ENCODE results near the gene REEP2. TPM values are rescaled to one million over a fixed set of nuclear protein-coding genes. Genes with fewer than 3 reads are reported as not detected.
A peak's percentile ranks its signal among the peaks of the same experiment; 100 is the strongest.

REEP2 gene
- total RNA-seq, 1 donor from 2014 or later, result 59.2 TPM

- no peak for DNase-seq (ENCODE audit: low read depth, low spot score)
- H3K9me3 Mint-ChIP-seq, result no peaks in the 10 kb centered on the region
- H3K4me1 Mint-ChIP-seq, result peaks cover 9% of the 10 kb centered on the region
- TF ChIP-seq, protein P1, sequence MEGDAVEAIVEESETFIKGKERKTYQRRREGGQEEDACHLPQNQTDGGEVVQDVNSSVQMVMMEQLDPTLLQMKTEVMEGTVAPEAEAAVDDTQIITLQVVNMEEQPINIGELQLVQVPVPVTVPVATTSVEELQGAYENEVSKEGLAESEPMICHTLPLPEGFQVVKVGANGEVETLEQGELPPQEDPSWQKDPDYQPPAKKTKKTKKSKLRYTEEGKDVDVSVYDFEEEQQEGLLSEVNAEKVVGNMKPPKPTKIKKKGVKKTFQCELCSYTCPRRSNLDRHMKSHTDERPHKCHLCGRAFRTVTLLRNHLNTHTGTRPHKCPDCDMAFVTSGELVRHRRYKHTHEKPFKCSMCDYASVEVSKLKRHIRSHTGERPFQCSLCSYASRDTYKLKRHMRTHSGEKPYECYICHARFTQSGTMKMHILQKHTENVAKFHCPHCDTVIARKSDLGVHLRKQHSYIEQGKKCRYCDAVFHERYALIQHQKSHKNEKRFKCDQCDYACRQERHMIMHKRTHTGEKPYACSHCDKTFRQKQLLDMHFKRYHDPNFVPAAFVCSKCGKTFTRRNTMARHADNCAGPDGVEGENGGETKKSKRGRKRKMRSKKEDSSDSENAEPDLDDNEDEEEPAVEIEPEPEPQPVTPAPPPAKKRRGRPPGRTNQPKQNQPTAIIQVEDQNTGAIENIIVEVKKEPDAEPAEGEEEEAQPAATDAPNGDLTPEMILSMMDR (conservative IDR thresholded peaks at IDR 0.05), result no peak
- H3K27ac Mint-ChIP-seq (ENCODE audit: unreplicated experiment), result no peak overlapping the region
- peaks cover 4% of the 10 kb centered on the region for H3K27me3 Mint-ChIP-seq (ENCODE audit: low read depth)
- no peaks in the 10 kb centered on the region for H3K36me3 Mint-ChIP-seq (ENCODE audit: low read depth)
- H3K4me3 Mint-ChIP-seq, result peak overlapping the region; percentile 63
Measured at GRCh38 chr5:138461343-138462125, 22.7 kb downstream of the REEP2 start.

GRCh38 chr5:138463419-138464007 lies 24.7 kb downstream of the REEP2 start:
- H3K4me1 Mint-ChIP-seq, result peaks cover 29% of the 10 kb centered on the region
- no peaks in the 10 kb centered on the region for H3K9me3 Mint-ChIP-seq
- H3K36me3 Mint-ChIP-seq (ENCODE audit: low read depth), result peaks cover 18% of the 10 kb centered on the region
- TF ChIP-seq, protein P1 (conservative IDR thresholded peaks at IDR 0.05), result no peak
- peak overlapping the region; percentile 90 for H3K4me3 Mint-ChIP-seq
- H3K27ac Mint-ChIP-seq (ENCODE audit: unreplicated experiment), result peak overlapping the region; percentile 96
- DNase-seq (ENCODE audit: low read depth, low spot score), result no peak
- H3K27me3 Mint-ChIP-seq (ENCODE audit: low read depth), result peaks cover 14% of the 10 kb centered on the region

DNA sequence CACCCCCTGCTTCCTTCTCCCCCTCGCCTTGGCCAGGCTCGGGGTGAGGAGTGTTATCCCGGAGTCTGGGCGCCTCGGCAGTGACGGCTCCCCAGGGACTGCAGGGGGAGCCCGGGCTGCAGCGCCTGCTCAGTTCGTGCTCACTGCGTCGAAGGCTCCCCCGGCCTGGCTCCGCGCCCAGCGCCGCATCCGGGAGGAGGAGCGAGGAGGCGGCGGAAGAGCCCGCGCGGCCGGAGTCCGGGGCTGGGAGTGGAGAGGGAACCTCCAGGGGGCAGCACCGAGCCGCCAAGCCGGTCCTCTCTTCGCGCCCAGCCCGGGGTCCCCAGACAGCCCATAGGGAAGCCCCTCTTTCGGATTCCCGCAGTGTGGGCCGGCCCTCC lies 25.1 kb downstream of the REEP2 start:
- TF ChIP-seq, protein P1 (conservative IDR thresholded peaks at IDR 0.05), result peak; percentile 96
- Mint-ChIP-seq H3K9me3 (no peaks in the 10 kb centered on the region), H3K4me3 (peak overlapping the region; percentile 90), H3K27ac (ENCODE audit: unreplicated experiment) (peak overlapping the region; percentile 97), H3K36me3 (ENCODE audit: low read depth) (peaks cover 20% of the 10 kb centered on the region), H3K4me1 (peaks cover 33% of the 10 kb centered on the region), H3K27me3 (ENCODE audit: low read depth) (peaks cover 14% of the 10 kb centered on the region)
- peak; percentile 94 for DNase-seq (ENCODE audit: low read depth, low spot score)

DNA sequence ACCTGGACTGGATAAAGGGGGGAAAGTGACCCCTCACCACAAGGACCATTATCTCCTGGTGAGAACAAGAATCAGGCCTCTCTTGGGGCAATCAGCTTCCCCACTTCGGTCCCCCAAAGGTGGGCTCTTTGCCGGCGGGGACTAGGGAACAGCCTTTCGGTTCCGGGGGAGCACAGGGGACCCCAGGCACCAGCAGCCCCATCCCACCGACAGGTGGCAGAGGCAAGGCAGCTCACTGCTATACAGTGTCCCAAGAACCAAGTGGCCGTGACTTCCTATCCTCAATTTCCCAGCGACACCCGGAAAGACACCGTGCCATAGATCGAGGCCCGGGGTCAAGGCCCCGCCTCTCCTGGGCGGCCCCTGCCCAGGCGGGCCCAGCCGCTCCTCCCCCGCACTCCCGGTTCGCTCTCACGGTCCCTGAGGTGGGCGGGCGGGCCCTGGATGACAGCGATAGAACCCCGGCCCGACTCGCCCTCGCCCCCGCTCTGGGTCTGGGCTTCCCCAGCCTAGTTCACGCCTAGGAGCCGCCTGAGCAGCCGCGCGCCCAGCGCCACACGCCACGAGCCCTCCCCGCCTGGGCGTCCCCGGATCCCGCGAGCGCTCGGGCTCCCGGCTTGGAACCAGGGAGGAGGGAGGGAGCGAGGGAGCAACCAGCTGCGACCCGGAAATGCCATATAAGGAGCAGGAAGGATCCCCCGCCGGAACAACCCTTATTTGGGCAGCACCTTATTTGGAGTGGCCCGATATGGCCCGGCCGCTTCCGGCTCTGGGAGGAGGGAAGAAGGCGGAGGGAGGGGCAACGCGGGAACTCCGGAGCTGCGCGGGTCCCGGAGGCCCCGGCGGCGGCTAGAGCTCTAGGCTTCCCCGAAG lies 25.8 kb downstream of the REEP2 start:
- Mint-ChIP-seq H3K9me3 (no peaks in the 10 kb centered on the region), H3K4me1 (peaks cover 33% of the 10 kb centered on the region), H3K27me3 (ENCODE audit: low read depth) (peaks cover 14% of the 10 kb centered on the region), H3K4me3 (peak overlapping the region; percentile 90), H3K27ac (ENCODE audit: unreplicated experiment) (peak overlapping the region; percentile 97), H3K36me3 (ENCODE audit: low read depth) (peaks cover 20% of the 10 kb centered on the region)
- TF ChIP-seq, protein P1 (conservative IDR thresholded peaks at IDR 0.05), result peak; percentile 58
- peak; percentile 92 for DNase-seq (ENCODE audit: low read depth, low spot score)
